K562 treated with DMSO at 1 percent for 24 hours (cell line): ENCODE measurements around the gene REX1BD. TPM values are rescaled to one million over a fixed set of nuclear protein-coding genes. Genes with fewer than 3 reads are reported as not detected.

Experiments used
- total RNA-seq: library from RNA; unstranded; fragments of 300-600 nt; gene quantifications from 2 replicates; pipeline ENCODE4 v1.2.3, GENCODE V29; 2022; ENCODE audit warnings: low read depth; ENCODE audit not compliant: insufficient read depth

Gene REX1BD
- total RNA-seq = 142 and 151 TPM in 2 replicates

DNA sequence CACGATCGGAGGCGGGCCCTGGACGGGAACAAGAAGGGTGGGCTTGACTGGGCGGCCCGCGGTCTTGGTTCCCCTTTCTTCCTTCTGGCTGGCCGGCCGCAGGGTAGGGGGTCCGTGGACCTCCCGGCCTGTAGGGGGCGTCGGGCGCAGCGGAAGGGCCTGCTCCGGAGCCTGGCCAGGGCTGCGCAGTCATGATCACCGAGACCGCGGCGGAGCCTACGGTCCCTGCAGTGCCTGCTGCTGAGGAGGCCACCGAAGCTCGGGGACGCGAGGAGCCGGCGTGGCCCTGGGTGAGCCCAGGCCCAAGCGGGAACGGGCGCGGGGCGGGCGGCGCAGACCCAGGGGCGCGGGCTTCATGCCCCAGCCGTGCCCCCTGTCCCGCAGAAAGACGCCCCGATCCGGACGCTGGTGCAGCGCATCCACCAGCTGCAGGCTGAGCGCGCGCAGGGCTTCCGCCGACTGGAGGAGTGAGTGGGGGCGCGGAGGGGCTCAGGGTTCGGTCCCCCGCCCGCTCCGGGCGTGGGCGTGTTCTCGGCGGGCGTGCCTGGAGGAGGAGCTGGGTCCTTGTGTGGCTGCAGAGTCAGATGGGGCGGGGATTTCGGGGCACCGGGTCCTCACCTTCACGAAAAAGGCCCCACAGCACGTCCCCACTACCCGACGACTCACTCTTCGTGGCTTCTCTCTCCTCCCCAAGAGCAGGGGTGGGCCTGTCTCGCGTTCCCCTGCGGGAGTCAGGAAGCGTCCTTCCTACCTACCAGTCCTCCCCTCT, at the start of gene REX1BD:
Gene REX1BD (plus strand): TSS at position 188 of the 769 bp plus-strand sequence. CDS start 4 bp downstream, at position 192.

GRCh38 chr19:18542941-18543813, 45.4 kb upstream of the REX1BD start, which contains the start of gene FKBP8:
TSS of gene FKBP8 (minus strand) at chr19:18543573. CDS start at chr19:18541970, 1,603 bp downstream.

GRCh38 chr19:18557411-18558201, 31.0 kb upstream of the REX1BD start, which contains the start of gene KXD1:
TSS of gene KXD1 (plus strand) at chr19:18557870. CDS start at chr19:18562057, 4,187 bp downstream.

DNA sequence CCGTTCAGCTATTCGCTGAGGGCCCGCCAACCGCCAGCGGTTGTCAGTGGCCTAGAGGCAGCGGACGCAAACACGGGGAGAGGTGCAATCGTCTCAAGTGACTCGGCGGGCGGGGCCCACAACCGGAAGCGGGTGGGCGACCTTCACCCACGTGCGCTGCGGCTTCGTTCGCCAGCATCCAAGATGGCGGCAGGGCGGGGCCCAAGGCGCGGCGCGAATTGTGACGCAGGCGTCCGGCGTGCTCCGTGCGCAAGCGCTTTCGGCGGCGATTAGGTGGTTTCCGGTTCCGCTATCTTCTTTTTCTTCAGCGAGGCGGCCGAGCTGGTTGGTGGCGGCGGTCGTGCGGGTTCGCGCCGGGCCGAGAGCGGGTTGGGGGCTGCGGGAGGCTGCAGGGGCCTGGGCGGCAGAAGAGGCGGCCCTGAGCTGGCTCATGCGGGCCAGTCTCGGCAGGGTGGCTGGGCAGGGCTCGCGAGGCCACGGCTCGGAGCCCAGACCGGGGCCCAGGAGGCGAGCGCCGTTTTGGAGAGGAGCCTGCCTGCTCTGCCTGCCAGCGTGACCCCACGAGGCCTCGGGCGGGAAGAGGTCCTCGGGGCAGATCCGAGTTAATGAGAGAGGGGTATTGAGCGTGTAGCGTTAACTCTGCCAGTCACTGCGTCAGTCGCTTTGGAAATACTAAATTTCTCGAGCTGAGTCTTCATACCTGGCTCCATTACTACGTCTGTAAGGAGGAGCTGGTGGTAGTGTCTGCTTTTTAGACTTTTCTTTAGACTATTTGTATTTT, 16.8 kb upstream of the REX1BD start, which contains the start of gene UBA52:
Gene UBA52 (plus strand): TSS at position 294 of the 781 bp plus-strand sequence. CDS start 1,444 bp downstream, outside the sequence.

DNA sequence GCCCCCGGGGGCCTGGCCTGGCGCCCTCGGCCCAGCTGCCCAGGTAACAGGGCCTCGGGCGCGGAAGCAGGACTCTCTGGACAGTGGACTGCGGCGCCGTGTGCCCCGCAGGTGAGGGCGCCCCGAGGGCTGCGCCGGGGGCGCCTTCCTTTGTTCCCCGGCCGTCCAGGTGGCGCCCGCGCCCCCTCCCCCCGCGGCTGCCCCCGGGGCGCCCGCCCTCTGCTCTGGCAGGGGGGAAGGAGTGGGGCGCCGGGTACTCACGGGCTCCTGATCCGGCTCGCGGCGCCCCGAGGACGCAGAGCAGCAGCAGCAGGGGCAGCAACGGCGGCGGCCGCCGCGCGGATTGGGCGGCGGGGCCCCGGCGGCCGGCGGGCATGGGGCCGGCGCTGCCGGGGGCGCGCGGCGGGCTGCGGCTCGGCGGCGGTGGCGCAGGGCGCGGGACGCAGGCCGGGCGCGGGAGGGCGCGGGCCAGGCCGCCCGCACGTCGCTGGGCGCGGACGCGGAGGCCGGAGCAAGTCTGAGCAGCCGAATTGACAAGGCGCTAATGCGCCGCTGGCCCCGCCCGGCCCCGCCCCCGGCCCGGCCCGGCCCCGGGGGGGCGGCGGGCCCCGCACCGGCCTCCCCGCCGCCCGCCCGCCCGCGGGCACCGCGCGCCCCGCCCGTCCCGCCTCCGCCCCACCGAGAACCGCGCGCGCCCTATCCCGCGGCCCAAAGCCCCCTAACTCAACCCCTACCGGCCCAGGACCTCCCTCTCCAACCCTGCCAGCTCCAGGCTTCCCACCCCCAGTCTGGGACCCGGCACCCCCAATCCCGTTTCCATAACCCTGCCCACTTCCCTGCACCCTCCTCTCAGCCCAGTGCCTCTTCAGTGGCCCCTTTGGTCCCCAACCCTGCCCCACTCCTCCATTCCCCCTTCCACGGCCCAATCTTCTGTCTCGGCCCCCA, 18.0 kb downstream of the REX1BD start, which contains the start of gene CRLF1:
Gene CRLF1 (minus strand): TSS at position 519 of the 945 bp plus-strand sequence. CDS start 143 bp downstream, at position 376.

DNA sequence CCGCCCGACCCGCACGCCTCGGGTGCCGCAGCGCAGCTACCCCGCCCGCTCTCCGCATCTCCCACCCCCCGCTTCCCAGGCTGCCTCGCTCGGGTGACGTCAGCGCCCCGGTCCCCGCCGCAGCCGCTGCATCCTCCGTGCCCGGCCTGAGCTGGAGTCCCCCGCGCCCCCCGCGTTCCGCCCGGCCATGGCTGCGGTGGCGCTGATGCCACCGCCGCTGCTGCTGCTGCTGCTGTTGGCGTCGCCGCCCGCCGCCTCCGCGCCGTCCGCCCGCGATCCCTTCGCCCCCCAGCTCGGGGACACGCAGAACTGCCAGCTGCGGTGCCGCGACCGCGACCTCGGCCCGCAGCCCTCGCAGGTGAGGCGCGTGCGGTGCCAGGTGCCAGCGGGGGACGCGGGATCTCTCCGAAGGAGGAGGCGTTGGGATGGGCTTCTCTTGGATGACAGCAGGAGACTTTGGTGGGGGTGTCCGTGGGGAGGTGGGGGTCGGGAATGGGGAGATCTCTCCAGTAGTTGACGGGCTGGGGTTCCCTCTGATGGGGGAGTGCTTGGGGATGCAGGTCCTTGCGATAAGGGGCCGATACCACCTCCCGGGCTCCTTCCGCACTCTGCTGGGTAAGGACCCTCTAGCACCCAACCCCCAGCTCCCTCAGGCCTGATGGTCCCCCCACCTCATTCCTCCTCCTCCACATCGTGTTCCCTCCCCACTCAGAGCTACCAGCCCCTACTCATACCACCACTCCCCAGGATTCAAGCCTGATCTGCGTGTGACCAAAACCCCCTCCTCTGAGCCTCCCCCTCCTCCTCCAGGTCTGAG, 24.4 kb downstream of the REX1BD start, which contains the start of gene TMEM59L:
Gene TMEM59L (plus strand): TSS at position 99 of the 817 bp plus-strand sequence. CDS start 89 bp downstream, at position 188.

DNA sequence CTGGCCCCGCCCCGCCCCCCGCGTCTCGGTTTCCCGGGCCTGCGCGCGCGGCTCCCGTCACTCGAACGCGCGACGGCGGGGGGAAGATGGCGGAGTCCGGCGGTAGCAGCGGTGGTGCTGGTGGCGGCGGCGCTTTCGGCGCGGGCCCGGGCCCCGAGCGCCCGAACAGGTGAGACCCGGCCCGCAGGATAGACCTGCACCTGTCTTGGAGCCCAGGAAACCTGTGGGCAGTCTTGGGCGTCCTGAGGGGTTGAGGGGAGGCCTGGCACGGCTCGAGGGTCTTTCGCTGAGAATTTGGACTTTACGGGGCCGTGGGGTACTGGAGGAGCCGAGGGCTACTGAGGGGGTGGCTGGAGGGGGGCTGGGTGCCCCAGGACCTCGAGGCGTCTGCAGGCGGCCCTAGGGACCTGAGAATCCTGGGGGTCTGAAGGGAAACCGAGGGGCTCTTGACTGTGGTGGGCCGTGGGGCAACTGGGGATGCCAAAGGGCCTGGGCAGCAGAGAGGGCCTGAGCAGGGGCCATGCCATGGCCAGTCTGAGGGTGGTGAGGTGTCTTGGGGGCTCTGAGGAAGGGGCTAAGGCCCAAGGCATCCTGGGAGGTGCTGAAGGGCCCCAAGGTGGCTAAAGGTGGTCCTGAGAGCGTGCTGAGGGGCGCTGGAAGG, 48.5 kb downstream of the REX1BD start, which contains the start of gene KLHL26:
Gene KLHL26 (plus strand): TSS at position 60 of the 661 bp plus-strand sequence. CDS start 27 bp downstream, at position 87.

Other genes with a start within 250 kb of the REX1BD start
- 33.9 and 35.7 TPM in 2 replicates for gene PGPEP1, start 248.2 kb upstream of the REX1BD start, total RNA-seq
- gene GDF15, start 202.6 kb upstream of the REX1BD start, total RNA-seq = 470 and 575 TPM in 2 replicates
- gene LRRC25, start 191.2 kb upstream of the REX1BD start, total RNA-seq = 3.5 and 3.8 TPM in 2 replicates
- gene SSBP4, start 169.4 kb upstream of the REX1BD start, total RNA-seq = 124 and 152 TPM in 2 replicates
- 333 and 398 TPM in 2 replicates for gene ISYNA1, start 150.7 kb upstream of the REX1BD start, total RNA-seq
- gene ELL, start 66.7 kb upstream of the REX1BD start, total RNA-seq = 17.6 and 19.8 TPM in 2 replicates
- gene FKBP8, start 45.2 kb upstream of the REX1BD start, total RNA-seq = 364 and 404 TPM in 2 replicates
- gene KXD1, start 30.9 kb upstream of the REX1BD start, total RNA-seq = 149 and 164 TPM in 2 replicates
- 2,583 and 2,749 TPM in 2 replicates for gene UBA52, start 16.9 kb upstream of the REX1BD start, total RNA-seq
- 2.5 and 2.8 TPM in 2 replicates for gene CRLF1, start 18.0 kb downstream of the REX1BD start, total RNA-seq
- gene TMEM59L, start 24.1 kb downstream of the REX1BD start, total RNA-seq = 0.45 TPM in 1 of 2 replicates, not detected in the other
- 14.6 and 14.8 TPM in 2 replicates for gene KLHL26, start 48.2 kb downstream of the REX1BD start, total RNA-seq
- gene CRTC1, start 94.9 kb downstream of the REX1BD start, total RNA-seq = 19.0 and 23.5 TPM in 2 replicates
- not detected in 2 replicates for gene COMP, start 202.5 kb downstream of the REX1BD start, total RNA-seq
- 80.1 and 81.7 TPM in 2 replicates for gene UPF1, start 243.2 kb downstream of the REX1BD start, total RNA-seq